ENCODE results near the gene OXGR1.
A peak's percentile ranks its signal among the peaks of the same experiment; 100 is the strongest.
"Not testable (repeated sequence)": the region's sequence is repeated elsewhere in the genome, so short reads cannot be mapped to it uniquely, and the experiment has no call there.

Gene OXGR1

GRCh38 chr13:96994017-96994857 lies at the start of gene OXGR1:
Gene OXGR1 (minus strand): TSS chr13:96994476. CDS start chr13:96987759, 6,717 bp downstream.
- DNase-seq = no peak

- no peak for DNase-seq
Measured at GRCh38 chr13:97043302-97043701, 49.0 kb upstream of the OXGR1 start.

- DNase-seq = peak; percentile 70
Measured at GRCh38 chr13:97030705-97031452, 36.6 kb upstream of the OXGR1 start.

GRCh38 chr13:97028441-97029299 lies 34.4 kb upstream of the OXGR1 start:
- DNase-seq = peak; percentile 31 to 57

GRCh38 chr13:97027162-97027554 lies 32.9 kb upstream of the OXGR1 start:
- DNase-seq = no peak

GRCh38 chr13:97026531-97027161 lies 32.4 kb upstream of the OXGR1 start:
- DNase-seq = no peak

- not testable (repeated sequence) for DNase-seq
Measured at GRCh38 chr13:97023812-97024211, 29.5 kb upstream of the OXGR1 start.

GRCh38 chr13:97023117-97023516 lies 28.8 kb upstream of the OXGR1 start:
- no peak for DNase-seq

GRCh38 chr13:97021241-97021640 lies 27.0 kb upstream of the OXGR1 start:
- no peak for DNase-seq

GRCh38 chr13:97020689-97021240 lies 26.5 kb upstream of the OXGR1 start:
- DNase-seq = no peak

GRCh38 chr13:97020194-97020593 lies 25.9 kb upstream of the OXGR1 start:
- DNase-seq = no peak

GRCh38 chr13:97019236-97019635 lies 25.0 kb upstream of the OXGR1 start:
- DNase-seq = no peak

GRCh38 chr13:97018029-97018819 lies 23.9 kb upstream of the OXGR1 start:
- DNase-seq = peak; percentile 62 to 68

GRCh38 chr13:97017322-97017721 lies 23.0 kb upstream of the OXGR1 start:
- DNase-seq = no peak

- DNase-seq = peak in 1 of 2 experiments; percentile 12
Measured at GRCh38 chr13:97015661-97016350, 21.5 kb upstream of the OXGR1 start.

GRCh38 chr13:97012251-97013048 lies 18.2 kb upstream of the OXGR1 start:
- no peak for DNase-seq

- no peak for DNase-seq
Measured at GRCh38 chr13:97011446-97012131, 17.3 kb upstream of the OXGR1 start.

- no peak for DNase-seq
Measured at GRCh38 chr13:97008643-97009042, 14.4 kb upstream of the OXGR1 start.

- DNase-seq = no peak
Measured at GRCh38 chr13:97005625-97006262, 11.5 kb upstream of the OXGR1 start.

All from Kasumi-1 (cell line).